ENCODE results near the gene CST9. TPM values are rescaled to one million over a fixed set of nuclear protein-coding genes. Genes with fewer than 3 reads are reported as not detected.

CST9 gene
- total and polyA plus RNA-seq, 2 of the 13 experiments (the other 11 are each of a cell fraction or from before 2014, with no cell fraction given), result 0.07 TPM; not detected in 1

GRCh38 chr20:23628402-23629016 is 22.8 kb upstream of the CST9 start:
- H2AFZ ChIP-seq (ENCODE audit: low read length), result no peak overlapping the region
- ChIA-PET POLR2A (interaction anchor here (1.0 to 18.0 kb wide), 17 partner anchors 8 to 1105 kb away, joined by 3 to 543 read pairs (median 9); partner anchors contain the start of genes CST3, GZF1, NAPB and NXT1), CTCF (ENCODE audit: low intra/inter-chr PET ratio, low total read pairs) (no interaction called here)
- no peaks in the 10 kb centered on the region for H4K20me1 ChIP-seq (ENCODE audit: insufficient read depth, low read length)
- in situ Hi-C loops (cut with HindIII; ENCODE audit: extremely low pct_ligation_motif_present, low pct_unique_long_range_greater_than_20kb), result no loop called here
- intact Hi-C loops (cut with micrococcal nuclease; ENCODE audit: unreplicated experiment), result loop anchor here (5.0 kb wide), 1 partner anchor 34 kb away; no protein-coding TSS in a partner anchor
- no peak overlapping the region for H3K4me3 ChIP-seq (replicated peaks in 1 of 3; ENCODE audit: insufficient read depth in 1 of 3, low read depth in 2 of 3, low read length in 3 of 3)
- peaks cover 80% of the 10 kb centered on the region for H3K4me1 ChIP-seq (ENCODE audit: insufficient read depth, low read length)
- ATAC-seq, result peak; percentile 3
- H3K79me2 ChIP-seq (ENCODE audit: insufficient read depth, low read length), result no peaks in the 10 kb centered on the region
- peak overlapping the region; percentile 61; the same call in 1 of the 2 replicates for H3K4me2 ChIP-seq (ENCODE audit: low read depth, low read length)
- FAIRE-seq, result no peak
- no peak overlapping the region for H3K9ac ChIP-seq (ENCODE audit: insufficient read depth, low read depth, low read length)
- no TSS peak for BruUV-seq (replicated peaks)
- WGBS (ENCODE audit: low lambda C conversion rate), result 94% methylated on average over 6 of the region's 6 CpGs
- H3K27me3 ChIP-seq (ENCODE audit: control insufficient read depth in 1 of 2, insufficient read depth in 2 of 2, low read length in 2 of 2), result no peaks in the 10 kb centered on the region
- peak overlapping the region; percentile 70 for H3K27ac ChIP-seq (ENCODE audit: extremely low read length, insufficient read depth, low read length)
- no peak for DNase-seq (ENCODE audit: low spot score)
- H3K36me3 ChIP-seq (replicated peaks in 1 of 2; ENCODE audit: control insufficient read depth in 1 of 2, insufficient read depth in 2 of 2, low read length in 2 of 2), result peaks cover 0 to 1% of the 10 kb centered on the region in 2 experiments; a peak in 2 of 5 replicates
- H3K9me3 ChIP-seq (ENCODE audit: low read length), result no peaks in the 10 kb centered on the region
- TF ChIP-seq SP4 (CRISPR knock-in tag; IDR thresholded peaks at IDR 0.05) (peak; percentile 81), RELA (CRISPR knock-in tag; IDR thresholded peaks at IDR 0.05) (no peak), ZSCAN29 (CRISPR knock-in tag; conservative IDR thresholded peaks at IDR 0.05) (no peak), ADNP (CRISPR knock-in tag; IDR thresholded peaks at IDR 0.05) (no peak), PTBP1 (IDR thresholded peaks at IDR 0.05; ENCODE audit: low read depth, low read length, poor library complexity, severe bottlenecking) (no peak), ZNF138 (CRISPR knock-in tag; IDR thresholded peaks at IDR 0.05; ENCODE audit: low read depth) (no peak), RCOR2 (CRISPR knock-in tag; IDR thresholded peaks at IDR 0.05) (no peak)
- TF ChIP-seq, protein P1, sequence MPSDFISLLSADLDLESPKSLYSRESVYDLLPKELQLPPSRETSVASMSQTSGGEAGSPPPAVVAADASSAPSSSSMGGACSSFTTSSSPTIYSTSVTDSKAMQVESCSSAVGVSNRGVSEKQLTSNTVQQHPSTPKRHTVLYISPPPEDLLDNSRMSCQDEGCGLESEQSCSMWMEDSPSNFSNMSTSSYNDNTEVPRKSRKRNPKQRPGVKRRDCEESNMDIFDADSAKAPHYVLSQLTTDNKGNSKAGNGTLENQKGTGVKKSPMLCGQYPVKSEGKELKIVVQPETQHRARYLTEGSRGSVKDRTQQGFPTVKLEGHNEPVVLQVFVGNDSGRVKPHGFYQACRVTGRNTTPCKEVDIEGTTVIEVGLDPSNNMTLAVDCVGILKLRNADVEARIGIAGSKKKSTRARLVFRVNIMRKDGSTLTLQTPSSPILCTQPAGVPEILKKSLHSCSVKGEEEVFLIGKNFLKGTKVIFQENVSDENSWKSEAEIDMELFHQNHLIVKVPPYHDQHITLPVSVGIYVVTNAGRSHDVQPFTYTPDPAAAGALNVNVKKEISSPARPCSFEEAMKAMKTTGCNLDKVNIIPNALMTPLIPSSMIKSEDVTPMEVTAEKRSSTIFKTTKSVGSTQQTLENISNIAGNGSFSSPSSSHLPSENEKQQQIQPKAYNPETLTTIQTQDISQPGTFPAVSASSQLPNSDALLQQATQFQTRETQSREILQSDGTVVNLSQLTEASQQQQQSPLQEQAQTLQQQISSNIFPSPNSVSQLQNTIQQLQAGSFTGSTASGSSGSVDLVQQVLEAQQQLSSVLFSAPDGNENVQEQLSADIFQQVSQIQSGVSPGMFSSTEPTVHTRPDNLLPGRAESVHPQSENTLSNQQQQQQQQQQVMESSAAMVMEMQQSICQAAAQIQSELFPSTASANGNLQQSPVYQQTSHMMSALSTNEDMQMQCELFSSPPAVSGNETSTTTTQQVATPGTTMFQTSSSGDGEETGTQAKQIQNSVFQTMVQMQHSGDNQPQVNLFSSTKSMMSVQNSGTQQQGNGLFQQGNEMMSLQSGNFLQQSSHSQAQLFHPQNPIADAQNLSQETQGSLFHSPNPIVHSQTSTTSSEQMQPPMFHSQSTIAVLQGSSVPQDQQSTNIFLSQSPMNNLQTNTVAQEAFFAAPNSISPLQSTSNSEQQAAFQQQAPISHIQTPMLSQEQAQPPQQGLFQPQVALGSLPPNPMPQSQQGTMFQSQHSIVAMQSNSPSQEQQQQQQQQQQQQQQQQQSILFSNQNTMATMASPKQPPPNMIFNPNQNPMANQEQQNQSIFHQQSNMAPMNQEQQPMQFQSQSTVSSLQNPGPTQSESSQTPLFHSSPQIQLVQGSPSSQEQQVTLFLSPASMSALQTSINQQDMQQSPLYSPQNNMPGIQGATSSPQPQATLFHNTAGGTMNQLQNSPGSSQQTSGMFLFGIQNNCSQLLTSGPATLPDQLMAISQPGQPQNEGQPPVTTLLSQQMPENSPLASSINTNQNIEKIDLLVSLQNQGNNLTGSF (CRISPR knock-in tag; IDR thresholded peaks at IDR 0.05), result no peak
- TF ChIP-seq, protein P2, sequence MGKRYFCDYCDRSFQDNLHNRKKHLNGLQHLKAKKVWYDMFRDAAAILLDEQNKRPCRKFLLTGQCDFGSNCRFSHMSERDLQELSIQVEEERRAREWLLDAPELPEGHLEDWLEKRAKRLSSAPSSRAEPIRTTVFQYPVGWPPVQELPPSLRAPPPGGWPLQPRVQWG (CRISPR knock-in tag; IDR thresholded peaks at IDR 0.05; ENCODE audit: borderline replicate concordance, low read depth), result 0 out of 2 replicates have a peak, but pooled peaks have one; percentile 2
- TF ChIP-seq, protein P3, sequence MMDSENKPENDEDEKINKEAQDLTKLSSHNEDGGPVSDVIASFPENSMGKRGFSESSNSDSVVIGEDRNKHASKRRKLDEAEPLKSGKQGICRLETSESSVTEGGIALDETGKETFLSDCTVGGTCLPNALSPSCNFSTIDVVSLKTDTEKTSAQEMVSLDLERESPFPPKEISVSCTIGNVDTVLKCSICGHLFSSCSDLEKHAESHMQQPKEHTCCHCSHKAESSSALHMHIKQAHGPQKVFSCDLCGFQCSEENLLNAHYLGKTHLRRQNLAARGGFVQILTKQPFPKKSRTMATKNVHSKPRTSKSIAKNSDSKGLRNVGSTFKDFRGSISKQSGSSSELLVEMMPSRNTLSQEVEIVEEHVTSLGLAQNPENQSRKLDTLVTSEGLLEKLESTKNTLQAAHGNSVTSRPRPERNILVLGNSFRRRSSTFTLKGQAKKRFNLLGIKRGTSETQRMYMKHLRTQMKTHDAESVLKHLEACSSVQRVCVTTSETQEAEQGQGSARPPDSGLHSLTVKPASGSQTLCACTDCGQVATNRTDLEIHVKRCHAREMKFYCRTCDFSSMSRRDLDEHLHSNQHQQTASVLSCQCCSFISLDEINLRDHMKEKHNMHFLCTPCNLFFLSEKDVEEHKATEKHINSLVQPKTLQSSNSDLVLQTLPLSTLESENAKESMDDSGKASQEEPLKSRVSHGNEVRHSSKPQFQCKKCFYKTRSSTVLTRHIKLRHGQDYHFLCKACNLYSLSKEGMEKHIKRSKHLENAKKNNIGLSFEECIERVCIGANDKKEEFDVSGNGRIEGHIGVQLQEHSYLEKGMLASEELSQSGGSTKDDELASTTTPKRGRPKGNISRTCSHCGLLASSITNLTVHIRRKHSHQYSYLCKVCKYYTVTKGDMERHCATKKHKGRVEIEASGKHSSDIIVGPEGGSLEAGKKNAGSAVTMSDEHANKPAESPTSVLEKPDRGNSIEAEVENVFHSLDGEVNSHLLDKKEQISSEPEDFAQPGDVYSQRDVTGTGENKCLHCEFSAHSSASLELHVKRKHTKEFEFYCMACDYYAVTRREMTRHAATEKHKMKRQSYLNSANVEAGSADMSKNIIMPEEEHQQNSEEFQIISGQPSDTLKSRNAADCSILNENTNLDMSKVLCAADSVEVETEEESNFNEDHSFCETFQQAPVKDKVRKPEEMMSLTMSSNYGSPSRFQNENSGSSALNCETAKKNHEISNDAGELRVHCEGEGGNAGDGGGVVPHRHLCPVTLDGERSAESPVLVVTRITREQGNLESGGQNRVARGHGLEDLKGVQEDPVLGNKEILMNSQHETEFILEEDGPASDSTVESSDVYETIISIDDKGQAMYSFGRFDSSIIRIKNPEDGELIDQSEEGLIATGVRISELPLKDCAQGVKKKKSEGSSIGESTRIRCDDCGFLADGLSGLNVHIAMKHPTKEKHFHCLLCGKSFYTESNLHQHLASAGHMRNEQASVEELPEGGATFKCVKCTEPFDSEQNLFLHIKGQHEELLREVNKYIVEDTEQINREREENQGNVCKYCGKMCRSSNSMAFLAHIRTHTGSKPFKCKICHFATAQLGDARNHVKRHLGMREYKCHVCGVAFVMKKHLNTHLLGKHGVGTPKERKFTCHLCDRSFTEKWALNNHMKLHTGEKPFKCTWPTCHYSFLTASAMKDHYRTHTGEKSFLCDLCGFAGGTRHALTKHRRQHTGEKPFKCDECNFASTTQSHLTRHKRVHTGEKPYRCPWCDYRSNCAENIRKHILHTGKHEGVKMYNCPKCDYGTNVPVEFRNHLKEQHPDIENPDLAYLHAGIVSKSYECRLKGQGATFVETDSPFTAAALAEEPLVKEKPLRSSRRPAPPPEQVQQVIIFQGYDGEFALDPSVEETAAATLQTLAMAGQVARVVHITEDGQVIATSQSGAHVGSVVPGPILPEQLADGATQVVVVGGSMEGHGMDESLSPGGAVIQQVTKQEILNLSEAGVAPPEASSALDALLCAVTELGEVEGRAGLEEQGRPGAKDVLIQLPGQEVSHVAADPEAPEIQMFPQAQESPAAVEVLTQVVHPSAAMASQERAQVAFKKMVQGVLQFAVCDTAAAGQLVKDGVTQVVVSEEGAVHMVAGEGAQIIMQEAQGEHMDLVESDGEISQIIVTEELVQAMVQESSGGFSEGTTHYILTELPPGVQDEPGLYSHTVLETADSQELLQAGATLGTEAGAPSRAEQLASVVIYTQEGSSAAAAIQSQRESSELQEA (CRISPR knock-in tag; IDR thresholded peaks at IDR 0.05; ENCODE audit: not compliant biosample characterization), result no peak

All from HepG2 (cell line).